DOHH2 (cell line): ENCODE measurements around the gene ATP5F1E.

Experiments used
- H3F3A ChIP-seq: fragments of 200-600 bp; sonication (generic), shearing (Covaris generic); 2 replicates; pipeline ENCODE4 v1.6.0; 2016; ENCODE audit warnings: antibody characterized with exemption, mild to moderate bottlenecking; ENCODE audit not compliant: control insufficient read depth, insufficient read depth
- H3K27ac ChIP-seq: fragments of 200-600 bp; sonication (generic); 2 replicates; pipeline ENCODE4 v1.5.1; 2014; ENCODE audit warnings: low read depth, mild to moderate bottlenecking, low read length, moderate library complexity
- H3K27me3 ChIP-seq: fragments of 200-600 bp; sonication (generic); 2 replicates; pipeline ENCODE4 v1.6.1; 2014; ENCODE audit warnings: mild to moderate bottlenecking, low read length, mixed read lengths; ENCODE audit not compliant: control insufficient read depth
- H3K36me3 ChIP-seq: fragments of 200-600 bp; sonication (generic); 2 replicates; pipeline ENCODE4 v1.6.1; 2014; ENCODE audit warnings: mild to moderate bottlenecking, low read length, moderate library complexity, mixed read lengths; ENCODE audit not compliant: control insufficient read depth
- H3K4me1 ChIP-seq: fragments of 200-600 bp; sonication (generic); 2 replicates; pipeline ENCODE4 v1.6.1; 2014; ENCODE audit warnings: mild to moderate bottlenecking, low read length, mixed read lengths; ENCODE audit not compliant: control insufficient read depth
- H3K4me2 ChIP-seq: fragments of 200-600 bp; sonication (generic); 2 replicates; pipeline ENCODE4 v1.6.0; 2014; ENCODE audit warnings: mild to moderate bottlenecking, low read length, moderate library complexity
- H3K4me3 ChIP-seq: fragments of 200-600 bp; sonication (generic); 2 replicates; pipeline ENCODE4 v1.5.1; 2014; ENCODE audit warnings: mild to moderate bottlenecking, low read length, mixed read lengths
- H3K79me2 ChIP-seq: fragments of 200-600 bp; sonication (generic); 2 replicates; pipeline ENCODE4 v1.6.1; 2014; ENCODE audit warnings: mild to moderate bottlenecking, low read length, mixed read lengths; ENCODE audit not compliant: control insufficient read depth
- H3K9me2 ChIP-seq: fragments of 200-600 bp; sonication (generic); replicated peaks from 2 replicates; pipeline ENCODE4 v1.6.1; 2014; ENCODE audit warnings: mild to moderate bottlenecking, low read length, mixed read lengths; ENCODE audit not compliant: control insufficient read depth
- H3K9me3 ChIP-seq: fragments of 200-600 bp; sonication (generic); 2 replicates; pipeline ENCODE4 v1.6.1; 2014; ENCODE audit warnings: antibody characterized with exemption, low read length, mixed read lengths; ENCODE audit not compliant: control insufficient read depth, insufficient read depth
- H4K20me1 ChIP-seq: fragments of 200-600 bp; sonication (generic); 2 replicates; pipeline ENCODE4 v1.6.0; 2014; ENCODE audit warnings: low read depth, mild to moderate bottlenecking, antibody characterized with exemption, low read length, moderate library complexity; ENCODE audit not compliant: control insufficient read depth, insufficient read depth
- EZH2phosphoT487 ChIP-seq: fragments of 200-600 bp; sonication (generic); IDR thresholded peaks from 2 replicates; pipeline ENCODE4 v1.6.1; 2017; ENCODE audit warnings: borderline replicate concordance, mild to moderate bottlenecking, antibody characterized with exemption, low read length, moderate library complexity, mixed read lengths
- TF ChIP-seq, protein P1 (sequence below): fragments of 200-600 bp; sonication (generic); IDR thresholded peaks from one replicate; pipeline ENCODE4 v1.5.1; 2014; ENCODE audit warnings: antibody characterized with exemption, mild to moderate bottlenecking, low read depth, low read length; ENCODE audit not compliant: poor library complexity, severe bottlenecking

ATP5F1E gene

DNA sequence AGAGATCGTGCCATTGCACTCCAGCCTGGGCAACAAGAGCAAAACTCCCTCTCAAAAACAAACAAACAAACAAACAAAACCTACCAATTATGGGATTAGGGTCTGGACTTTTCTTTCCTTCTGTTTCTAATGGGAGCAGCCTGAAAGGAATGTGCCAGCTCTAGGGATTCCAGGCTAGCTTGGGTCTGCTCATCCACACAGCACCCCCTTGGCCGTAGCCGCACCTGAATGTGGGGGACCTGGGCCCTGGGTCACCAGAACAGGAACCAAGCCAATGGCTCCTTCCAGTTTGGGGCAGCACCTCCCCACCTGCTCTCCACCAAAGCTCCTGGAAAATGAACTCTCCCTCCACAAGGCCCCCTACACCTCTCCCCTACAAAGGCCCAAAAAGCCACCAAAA, 31.8 kb downstream of the ATP5F1E start:
- no peaks in the 10 kb centered on the region for H3K9me2 ChIP-seq
- H3K4me1 ChIP-seq: peaks cover 24% of the 10 kb centered on the region
- peaks cover 81% of the 10 kb centered on the region for H3K36me3 ChIP-seq
- no peak overlapping the region for H3K27ac ChIP-seq
- H3K27me3 ChIP-seq: no peaks in the 10 kb centered on the region
- peaks cover 50% of the 10 kb centered on the region for H3K79me2 ChIP-seq
- peaks cover 18% of the 10 kb centered on the region for H3F3A ChIP-seq
- no peaks in the 10 kb centered on the region for H3K9me3 ChIP-seq
- no peak overlapping the region for H3K4me3 ChIP-seq
- no peak for TF ChIP-seq EZH2phosphoT487
- no peak overlapping the region for H3K4me2 ChIP-seq
- H4K20me1 ChIP-seq: peaks cover 16% of the 10 kb centered on the region

DNA sequence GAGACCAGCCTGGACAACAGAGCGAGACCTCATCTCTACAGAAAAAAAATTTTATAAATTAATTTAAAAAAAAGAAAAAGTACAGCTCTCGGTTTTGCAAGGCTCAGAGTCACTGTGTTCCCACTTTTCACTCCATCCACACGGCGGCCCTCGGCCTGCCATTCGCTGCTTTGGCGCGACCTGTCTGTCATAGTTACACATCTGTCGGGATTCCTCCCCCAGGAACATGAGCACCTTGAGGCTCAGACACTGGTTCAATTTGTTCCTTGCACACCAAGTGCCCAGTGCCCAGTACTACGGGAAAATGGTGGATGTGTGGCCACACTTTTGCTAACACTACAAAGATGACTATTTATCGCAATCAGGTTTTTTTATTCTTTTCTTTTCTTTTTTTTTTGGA, 33.5 kb downstream of the ATP5F1E start:
- Histone ChIP-seq H3K9me3 (no peaks in the 10 kb centered on the region), H3K27me3 (no peaks in the 10 kb centered on the region), H3K4me1 (peaks cover 18% of the 10 kb centered on the region), H4K20me1 (peaks cover 9% of the 10 kb centered on the region), H3K4me2 (no peak overlapping the region), H3K27ac (no peak overlapping the region), H3K4me3 (no peak overlapping the region), H3K9me2 (no peaks in the 10 kb centered on the region), H3F3A (peaks cover 21% of the 10 kb centered on the region), H3K79me2 (peaks cover 37% of the 10 kb centered on the region), H3K36me3 (peaks cover 90% of the 10 kb centered on the region)
- TF ChIP-seq, protein P1, sequence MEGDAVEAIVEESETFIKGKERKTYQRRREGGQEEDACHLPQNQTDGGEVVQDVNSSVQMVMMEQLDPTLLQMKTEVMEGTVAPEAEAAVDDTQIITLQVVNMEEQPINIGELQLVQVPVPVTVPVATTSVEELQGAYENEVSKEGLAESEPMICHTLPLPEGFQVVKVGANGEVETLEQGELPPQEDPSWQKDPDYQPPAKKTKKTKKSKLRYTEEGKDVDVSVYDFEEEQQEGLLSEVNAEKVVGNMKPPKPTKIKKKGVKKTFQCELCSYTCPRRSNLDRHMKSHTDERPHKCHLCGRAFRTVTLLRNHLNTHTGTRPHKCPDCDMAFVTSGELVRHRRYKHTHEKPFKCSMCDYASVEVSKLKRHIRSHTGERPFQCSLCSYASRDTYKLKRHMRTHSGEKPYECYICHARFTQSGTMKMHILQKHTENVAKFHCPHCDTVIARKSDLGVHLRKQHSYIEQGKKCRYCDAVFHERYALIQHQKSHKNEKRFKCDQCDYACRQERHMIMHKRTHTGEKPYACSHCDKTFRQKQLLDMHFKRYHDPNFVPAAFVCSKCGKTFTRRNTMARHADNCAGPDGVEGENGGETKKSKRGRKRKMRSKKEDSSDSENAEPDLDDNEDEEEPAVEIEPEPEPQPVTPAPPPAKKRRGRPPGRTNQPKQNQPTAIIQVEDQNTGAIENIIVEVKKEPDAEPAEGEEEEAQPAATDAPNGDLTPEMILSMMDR: no peak
- TF ChIP-seq EZH2phosphoT487: no peak

DNA sequence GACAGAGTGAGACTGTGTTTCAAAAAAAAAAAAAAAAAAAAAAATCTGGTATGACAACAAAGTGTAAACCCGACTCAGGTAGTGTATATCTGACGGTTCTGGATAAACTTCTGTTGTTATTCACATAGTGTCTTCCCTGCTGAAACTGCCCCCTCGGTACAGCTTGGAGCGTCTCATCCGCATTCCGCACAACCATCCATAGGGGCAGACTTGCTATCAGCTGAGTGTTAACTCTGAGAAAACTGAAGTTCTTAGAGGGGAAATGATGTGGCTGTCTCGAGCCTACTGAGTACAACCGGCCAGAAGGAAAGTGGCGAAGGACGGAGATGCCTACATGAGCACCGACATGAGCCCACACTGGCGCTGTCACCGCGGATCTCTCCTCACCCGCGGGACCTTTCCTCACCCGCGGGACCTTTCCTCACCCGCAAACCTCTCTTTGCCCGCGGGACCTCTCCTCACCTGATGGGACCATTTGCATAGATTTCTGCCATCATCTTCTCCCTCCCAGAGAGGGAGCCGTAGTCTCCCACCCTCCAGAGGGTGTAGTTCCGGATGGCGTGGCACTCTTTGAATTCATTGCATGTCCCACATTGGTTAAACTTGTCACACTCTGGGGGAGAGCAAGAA, 34.9 kb downstream of the ATP5F1E start:
- TF ChIP-seq, protein P1: no peak
- no peak for TF ChIP-seq EZH2phosphoT487
- Histone ChIP-seq H3K4me2 (no peak overlapping the region), H3K27ac (no peak overlapping the region)

DNA sequence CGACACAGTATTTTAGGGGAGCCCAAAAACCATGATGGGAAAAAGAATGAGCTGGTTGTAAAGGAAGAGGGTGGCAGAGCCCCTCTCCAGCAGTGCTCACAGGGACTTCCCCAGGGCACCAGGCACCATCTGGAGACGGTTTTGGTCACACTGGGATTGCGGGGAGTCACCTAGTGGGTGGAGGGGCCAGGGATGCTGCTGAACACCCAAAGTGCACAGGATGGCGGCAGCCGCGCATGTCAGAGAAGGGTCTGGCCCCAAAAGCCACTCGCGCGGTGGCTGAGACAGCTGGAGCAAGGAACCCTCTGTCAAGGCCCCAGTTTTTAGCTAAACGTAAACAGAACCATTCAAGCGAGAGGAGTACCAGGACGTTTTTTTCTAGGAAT, 35.9 kb downstream of the ATP5F1E start:
- Histone ChIP-seq H3K4me3 (no peak overlapping the region), H4K20me1 (no peaks in the 10 kb centered on the region; the same call in 1 of the 2 replicates), H3K4me2 (no peak overlapping the region), H3K27ac (no peak overlapping the region), H3K9me3 (no peaks in the 10 kb centered on the region), H3K79me2 (peaks cover 14% of the 10 kb centered on the region), H3K36me3 (peaks cover 90% of the 10 kb centered on the region), H3F3A (peaks cover 40% of the 10 kb centered on the region), H3K9me2 (no peaks in the 10 kb centered on the region), H3K4me1 (peaks cover 19% of the 10 kb centered on the region), H3K27me3 (no peaks in the 10 kb centered on the region)
- no peak for TF ChIP-seq EZH2phosphoT487
- TF ChIP-seq, protein P1: no peak

More for the DNA sequence above, 34.9 kb downstream of the ATP5F1E start:
- peaks cover 19% of the 10 kb centered on the region for H3K4me1 ChIP-seq
- H3K9me2 ChIP-seq: no peaks in the 10 kb centered on the region
- H4K20me1 ChIP-seq: no peaks in the 10 kb centered on the region; the same call in 1 of the 2 replicates
- H3K79me2 ChIP-seq: peaks cover 23% of the 10 kb centered on the region
- no peak overlapping the region for H3K4me3 ChIP-seq
- H3K27me3 ChIP-seq: no peaks in the 10 kb centered on the region
- peaks cover 30% of the 10 kb centered on the region for H3F3A ChIP-seq
- H3K36me3 ChIP-seq: peaks cover 90% of the 10 kb centered on the region
- no peaks in the 10 kb centered on the region for H3K9me3 ChIP-seq
